GM19238 (cell line): Measurements from ENCODE around the gene ZIC2.
"Not testable (repeated sequence)": the region's sequence is repeated elsewhere in the genome, so short reads cannot be mapped to it uniquely, and the experiment has no call there.

Source experiments
- DNase-seq: peaks from one replicate; pipeline ENCODE4 v3.0.0; 2011; ENCODE audit warnings: low spot score; ENCODE audit not compliant: insufficient read length

ZIC2 gene

DNA sequence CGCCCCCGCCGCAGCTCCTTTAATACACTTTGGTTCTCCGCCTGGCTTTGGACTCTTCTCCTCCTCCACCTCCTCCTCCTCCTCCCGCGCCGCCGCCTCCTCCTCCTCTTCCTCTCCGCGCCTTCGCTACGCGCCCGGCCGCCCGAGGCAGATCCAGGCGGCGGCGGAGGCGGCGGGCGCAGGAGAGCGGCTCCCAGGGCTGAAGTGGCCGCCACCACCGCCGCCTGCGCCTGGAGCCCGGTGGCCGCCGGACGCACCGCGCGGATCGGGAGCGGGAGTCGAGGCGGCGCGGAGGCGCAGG lies at the start of gene ZIC2:
Gene ZIC2, plus strand, starts transcription at position 50 of the 301 bp plus-strand sequence. CDS start 281 bp downstream, outside the sequence.
- no peak for DNase-seq

- DNase-seq = no peak
Observed at GRCh38 chr13:99932912-99933311, 48.7 kb upstream of the ZIC2 start.

DNA sequence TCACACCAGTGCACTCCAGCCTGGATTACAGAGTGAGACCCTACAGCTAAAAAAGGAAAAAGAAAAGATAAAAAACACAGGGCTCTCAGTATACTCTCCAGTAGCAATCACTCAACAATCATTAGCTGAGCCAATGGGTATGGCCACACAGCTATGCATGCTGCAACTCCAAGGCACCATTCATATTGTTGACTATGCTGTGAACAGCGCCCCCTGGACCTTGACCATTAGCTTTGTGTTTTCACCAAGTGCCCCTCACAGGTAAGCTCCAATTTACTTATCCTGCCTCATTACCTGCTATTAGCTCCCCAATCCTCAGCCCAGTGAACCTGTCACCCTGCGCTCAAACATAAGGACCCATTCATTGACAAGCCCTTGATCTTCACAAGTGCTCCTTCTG lies 45.8 kb upstream of the ZIC2 start:
- DNase-seq = no peak

DNA sequence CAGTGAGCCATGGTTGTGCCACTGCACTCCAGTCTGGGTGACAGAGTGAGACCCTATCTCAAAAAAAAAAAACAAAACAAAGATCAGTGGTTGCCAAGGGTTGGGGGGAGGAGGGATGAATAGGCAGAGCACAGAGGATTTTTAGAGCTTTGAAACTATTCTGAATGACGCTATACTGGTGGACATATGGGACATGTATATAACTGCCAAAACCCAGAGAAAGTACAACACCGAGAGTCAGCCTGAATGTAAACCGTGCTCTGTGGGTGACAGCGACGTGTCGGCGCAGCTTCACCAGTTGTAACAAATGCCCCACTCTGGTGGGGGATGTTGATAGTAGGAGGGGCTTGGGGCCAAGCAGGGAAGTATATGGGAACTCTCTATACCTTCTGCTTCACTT lies 42.9 kb upstream of the ZIC2 start:
- no peak for DNase-seq

GRCh38 chr13:99941086-99941485 lies 40.5 kb upstream of the ZIC2 start:
- no peak for DNase-seq

DNA sequence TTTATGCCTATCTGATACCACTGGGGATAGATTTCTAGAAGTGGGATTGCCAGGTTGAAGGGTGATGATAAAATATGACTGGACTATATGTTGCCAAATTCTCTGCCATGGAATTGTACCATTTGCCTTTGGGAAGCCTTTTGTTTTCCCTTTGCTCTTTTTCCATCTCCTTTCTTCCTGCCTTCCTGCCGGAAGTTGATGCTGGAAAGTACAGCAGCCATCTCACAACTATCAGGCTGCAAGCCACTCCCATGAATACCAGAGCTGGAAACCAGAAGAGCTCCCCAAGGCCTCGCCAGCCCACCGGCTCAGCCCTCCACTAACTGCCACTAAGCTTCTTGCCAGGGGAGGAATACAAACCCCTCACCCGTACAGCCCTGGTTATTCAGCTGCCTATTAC lies 39.7 kb upstream of the ZIC2 start:
- DNase-seq = no peak

DNA sequence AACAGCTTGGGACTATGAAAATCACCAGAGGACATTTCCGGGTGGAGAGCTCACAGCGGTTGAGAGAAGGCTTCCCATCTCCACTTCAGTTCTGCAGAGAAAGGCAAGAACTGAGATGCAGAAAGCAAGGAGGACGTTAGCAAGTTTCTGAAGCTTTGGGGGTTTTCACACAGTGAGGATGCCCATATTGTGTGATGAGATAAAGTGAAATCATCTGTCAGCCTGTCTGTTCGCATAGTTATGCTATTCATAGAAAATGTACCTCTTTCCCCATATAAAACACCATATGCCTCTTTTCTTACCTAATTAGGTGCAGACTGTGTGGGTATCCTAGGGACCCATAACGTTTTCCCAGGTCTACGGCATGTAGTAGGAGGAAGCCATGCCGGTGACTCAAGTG lies 37.5 kb upstream of the ZIC2 start:
- no peak for DNase-seq

DNA sequence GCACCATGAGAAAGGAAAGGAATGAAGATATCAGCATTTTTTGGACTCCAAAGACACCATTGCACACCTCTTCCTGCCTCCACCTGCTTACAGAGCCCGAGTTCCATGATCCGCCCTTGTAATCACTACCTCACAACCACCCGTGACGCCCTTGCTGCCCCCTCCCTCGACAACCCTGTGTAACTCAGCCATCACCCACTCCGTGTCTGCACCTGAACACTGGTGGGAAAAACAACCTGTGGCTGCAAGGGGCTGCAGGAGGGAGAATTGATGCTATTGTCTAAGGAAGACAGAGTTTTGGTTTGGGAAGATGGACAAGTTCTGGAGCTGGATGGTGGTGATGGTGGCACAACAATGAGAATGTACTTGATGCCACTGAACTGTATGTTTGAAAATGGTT lies 37.0 kb upstream of the ZIC2 start:
- no peak for DNase-seq

- not testable (repeated sequence) for DNase-seq
Observed at GRCh38 chr13:99945515-99945914, 36.1 kb upstream of the ZIC2 start.

DNA sequence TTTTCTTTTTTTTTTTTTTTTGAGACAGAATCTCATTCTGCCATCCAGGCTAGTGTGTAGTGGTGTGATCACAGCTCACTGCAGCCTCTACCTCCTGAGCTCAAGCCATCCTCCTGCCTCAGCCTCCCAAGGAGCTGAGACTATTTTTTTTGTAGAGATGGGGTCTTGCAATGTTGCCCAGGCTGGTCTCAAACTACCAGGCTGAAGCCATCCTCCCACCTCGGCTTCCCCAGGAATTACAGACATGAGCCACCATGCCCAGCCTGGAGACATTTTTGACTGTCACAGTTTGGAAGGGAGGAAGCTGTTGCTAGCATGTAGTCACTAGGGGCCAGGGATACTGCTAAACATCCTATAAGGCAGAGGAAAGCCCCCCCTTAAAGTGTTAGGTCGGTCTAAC lies 33.9 kb upstream of the ZIC2 start:
- no peak for DNase-seq

DNA sequence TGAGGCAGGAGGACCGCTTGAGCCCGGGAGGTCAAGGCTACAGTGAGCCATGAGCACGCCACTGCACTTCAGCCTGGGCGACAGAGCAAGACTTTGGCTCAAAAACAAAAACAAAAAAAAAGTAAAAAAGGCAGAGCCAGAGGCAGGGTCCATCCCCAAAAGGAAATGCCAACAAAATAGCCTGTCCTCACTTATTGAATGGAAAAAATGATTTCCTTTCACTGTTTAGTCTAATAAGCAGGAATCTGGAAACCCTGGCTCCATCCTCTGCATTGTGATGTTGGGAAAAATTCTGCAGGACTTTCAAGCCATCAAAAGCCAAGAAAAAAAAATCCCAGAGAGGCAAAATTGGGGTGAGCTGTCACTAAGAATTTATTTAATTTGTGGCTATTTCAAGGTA lies 33.2 kb upstream of the ZIC2 start:
- no peak for DNase-seq

DNA sequence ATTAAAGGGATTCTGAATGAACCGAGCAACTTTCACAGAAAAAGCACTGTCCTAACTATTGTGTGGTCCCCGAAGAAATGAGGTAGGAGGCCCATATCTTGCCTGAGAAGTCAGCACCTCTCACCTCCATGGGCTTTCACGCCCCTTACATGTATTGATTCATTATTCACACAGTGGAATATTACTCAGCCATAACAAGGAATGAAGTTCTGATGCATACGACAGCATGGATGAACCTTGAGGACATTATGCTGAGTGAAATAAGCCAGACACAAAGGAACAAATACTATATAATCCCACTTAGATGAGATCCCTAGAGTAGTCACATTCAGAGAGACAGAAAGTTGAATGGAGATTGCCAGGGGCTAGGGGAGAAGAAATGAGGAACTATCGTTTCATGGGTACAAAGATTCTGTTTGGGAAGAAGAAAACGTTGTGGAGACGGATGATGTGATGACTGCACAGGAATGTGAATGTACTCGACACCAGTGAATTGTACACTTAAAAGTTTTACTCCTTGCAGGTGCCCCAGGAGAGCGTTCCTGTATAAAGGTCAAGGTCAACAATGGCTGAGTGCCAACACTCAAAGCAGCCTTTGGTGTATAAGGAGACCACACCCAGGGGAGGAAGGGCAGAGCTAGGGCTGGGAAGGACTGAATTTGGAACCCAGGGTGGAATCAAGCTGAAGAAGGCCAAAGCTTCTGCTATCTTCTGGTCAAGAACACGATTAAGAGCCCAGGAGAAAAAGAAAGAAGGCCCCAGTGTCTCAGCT lies 32.5 kb upstream of the ZIC2 start:
- no peak for DNase-seq

GRCh38 chr13:99949679-99950413 lies 31.7 kb upstream of the ZIC2 start:
- no peak for DNase-seq

GRCh38 chr13:99951666-99952065 lies 29.9 kb upstream of the ZIC2 start:
- not testable (repeated sequence) for DNase-seq

DNA sequence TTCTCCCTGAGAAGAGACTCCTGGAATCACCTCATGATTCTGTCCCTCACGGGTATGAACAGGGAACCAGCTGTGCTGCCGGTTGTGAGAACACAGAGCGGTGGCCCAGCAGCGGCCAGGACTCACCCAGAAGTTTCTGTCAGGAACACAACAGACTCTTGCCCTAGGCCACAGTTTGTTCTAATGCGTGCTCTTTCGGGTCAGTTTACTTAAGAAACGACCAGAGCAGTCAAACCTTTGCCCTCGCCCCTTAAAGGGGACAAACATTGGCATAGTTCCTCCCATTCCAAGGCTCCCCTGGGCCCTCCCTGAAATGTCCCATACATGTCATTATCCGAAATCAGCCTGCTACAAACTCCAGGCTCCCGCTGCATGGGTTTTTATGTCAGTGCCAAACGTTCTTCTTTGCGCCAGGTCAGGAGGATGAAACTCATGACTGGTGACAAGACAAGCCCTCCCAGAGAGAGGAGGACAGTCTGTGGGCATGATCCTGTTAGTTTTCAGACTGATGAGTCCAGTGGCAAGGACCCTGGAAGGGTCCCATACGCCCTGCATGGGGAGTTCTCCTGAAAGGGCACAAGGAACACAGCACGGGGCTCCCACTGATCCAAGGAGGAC lies 28.3 kb upstream of the ZIC2 start:
- DNase-seq = no peak

GRCh38 chr13:99955107-99955746 lies 26.4 kb upstream of the ZIC2 start:
- DNase-seq = no peak

DNA sequence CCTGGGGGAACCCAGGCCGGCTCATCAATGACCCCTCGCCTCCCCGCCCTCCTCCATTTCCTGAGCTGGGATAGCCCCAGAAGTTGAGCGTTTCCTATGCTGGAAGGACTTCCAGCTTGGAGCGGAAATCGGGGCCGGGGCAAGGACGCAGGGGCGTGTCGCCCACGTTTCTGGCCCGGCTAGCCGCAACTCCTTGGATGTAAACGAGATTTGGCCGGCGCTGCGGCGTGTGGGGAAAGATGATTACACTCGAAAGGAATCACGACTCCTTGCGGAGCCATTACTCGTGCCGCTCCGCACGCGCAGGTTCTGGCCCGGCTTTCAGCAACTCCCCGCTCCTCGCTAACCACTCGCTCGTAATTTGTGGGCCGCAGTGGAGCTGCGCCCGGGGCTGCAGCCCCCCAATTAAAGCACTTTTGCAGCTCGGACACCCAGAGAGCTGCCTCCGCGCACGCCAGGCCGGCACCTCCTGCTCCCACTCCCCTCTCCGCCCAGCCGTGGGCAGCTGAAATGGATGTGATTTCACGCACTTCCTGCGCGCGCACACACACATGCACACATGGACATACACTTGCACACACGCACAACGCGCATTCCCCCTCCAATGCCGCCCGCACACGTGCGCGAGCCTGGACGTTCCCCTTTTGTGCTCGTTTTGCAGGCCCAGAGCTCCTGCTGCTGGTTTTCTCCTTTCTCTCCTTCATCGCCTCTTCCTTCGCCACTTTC lies 25.7 kb upstream of the ZIC2 start:
- DNase-seq = no peak

DNA sequence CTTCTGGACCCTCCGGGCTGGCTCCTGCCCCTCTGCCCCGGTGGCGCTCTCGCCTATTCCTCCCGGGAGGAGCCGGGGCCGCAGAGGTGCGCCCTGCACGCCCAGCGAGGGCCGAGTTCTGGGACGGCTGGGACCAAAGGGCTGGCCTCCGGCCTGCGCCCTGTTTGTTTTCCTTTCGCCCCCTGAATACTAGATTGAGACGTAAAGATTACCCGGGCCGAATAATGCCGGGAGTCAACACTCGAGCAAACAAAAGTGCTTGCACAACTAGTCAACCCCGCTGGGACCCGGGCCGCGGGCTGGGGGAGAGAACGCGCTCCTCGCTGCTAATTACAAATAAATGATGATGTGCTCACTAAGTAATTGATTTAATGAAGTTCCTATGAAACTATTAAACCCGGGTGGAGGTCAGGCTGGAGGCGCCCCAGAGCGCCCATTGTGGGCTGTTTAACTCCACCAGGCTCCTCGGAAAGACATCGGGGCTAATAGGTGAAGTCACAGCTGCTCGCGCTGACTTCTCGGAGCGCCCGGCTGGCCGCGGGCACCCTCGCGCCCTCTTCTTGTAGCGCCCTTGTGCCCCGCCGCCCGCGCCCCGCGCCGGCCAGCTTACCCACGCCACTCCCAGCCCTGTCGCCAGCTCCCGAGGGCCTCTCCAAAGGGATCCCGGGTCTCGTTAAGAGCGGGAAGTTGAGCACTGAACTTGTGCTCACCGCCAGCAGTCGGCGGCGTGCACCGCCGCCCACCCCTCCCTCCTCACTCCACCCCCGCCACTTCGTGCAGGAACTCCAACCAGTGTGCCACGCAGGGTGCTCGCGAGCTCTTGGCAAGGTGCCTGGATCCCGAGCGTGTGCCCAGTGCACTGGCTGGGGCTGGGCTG lies 24.9 kb upstream of the ZIC2 start:
- DNase-seq = no peak

GRCh38 chr13:99958406-99959126 lies 23.0 kb upstream of the ZIC2 start:
- no peak for DNase-seq

DNA sequence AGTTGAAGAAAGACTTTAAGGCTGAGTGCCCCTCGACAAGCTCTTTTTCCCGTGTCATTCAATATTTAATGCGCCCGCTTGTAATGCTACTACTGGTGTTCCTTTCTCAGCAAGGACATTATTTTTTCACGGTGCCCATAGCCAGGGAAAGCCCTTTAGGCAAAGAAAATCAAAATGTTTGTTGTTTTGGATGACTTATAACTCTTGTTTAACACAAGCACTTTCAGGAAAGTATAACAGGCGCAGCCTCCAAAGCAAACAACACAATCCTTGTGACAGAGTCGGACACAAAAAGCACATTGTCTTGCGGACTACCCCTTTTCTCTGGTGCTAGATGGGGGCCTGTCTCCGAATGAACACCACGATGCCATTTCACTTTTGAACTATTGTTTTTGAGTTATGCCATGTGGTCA lies 22.5 kb upstream of the ZIC2 start:
- no peak for DNase-seq
